Measurements from ENCODE around the gene MAD2L2.

The MAD2L2 gene

DNA sequence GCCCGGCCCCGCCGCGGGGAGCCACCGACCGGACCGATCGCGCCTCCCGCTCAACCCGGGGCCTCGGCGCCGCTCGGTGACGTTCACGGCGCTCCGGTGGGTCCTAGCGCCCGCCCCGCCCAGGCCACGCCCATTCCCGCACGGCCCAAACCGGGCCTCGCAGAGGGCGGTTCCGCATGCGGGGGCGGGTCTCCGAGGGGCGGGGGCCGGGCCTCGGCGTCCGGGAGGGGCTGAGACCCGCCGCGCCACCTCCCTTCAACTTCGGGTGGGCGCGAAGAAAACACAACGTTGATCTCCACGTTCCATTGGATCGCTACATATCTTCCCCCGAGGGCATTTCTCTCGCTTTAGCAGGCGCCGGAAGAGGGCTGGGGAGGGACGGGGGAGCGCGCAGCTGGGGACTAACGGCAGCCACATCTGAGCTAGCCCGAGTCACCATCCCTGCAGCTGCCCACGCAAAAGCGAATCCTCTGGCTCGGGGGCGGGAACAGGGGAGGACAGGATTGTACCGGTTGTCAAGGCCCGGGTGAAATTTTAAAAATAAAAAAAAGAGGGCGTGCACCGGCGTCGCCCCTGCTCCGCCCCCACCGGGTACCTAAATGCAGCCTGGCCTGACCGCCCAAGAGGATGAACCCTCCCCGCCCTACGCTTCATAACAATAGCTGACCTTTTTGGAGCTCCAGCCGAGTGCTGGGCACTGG, at the start of gene MAD2L2:
TSS of gene MAD2L2 (minus strand) at position 78 of the 701 bp plus-strand sequence. CDS start 547 bp downstream, outside the sequence.
- peak; percentile 60 to 83 for DNase-seq

DNA sequence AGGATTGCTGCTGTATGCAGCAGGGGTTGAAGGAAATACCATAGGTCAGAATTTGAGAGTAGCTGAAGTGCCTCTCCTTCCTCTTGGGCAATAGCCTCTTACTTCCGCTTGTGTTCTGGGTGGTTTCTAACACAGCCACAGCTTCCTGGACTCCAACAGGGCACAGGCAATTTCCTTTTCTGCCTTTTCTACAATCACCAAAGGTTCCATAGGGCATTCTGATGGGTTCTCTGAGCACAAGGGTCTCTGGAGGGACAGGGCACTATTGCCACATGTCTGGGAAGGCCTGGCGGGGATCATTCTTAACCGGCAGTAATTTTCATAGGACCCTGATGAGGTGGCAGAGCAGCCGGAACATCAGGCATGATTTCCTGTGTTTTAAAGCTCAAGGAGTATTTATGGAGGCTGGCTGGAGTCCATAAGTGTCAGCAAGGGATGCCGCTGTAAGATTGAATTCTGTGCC, 49.5 kb upstream of the MAD2L2 start:
- no peak for DNase-seq

DNA sequence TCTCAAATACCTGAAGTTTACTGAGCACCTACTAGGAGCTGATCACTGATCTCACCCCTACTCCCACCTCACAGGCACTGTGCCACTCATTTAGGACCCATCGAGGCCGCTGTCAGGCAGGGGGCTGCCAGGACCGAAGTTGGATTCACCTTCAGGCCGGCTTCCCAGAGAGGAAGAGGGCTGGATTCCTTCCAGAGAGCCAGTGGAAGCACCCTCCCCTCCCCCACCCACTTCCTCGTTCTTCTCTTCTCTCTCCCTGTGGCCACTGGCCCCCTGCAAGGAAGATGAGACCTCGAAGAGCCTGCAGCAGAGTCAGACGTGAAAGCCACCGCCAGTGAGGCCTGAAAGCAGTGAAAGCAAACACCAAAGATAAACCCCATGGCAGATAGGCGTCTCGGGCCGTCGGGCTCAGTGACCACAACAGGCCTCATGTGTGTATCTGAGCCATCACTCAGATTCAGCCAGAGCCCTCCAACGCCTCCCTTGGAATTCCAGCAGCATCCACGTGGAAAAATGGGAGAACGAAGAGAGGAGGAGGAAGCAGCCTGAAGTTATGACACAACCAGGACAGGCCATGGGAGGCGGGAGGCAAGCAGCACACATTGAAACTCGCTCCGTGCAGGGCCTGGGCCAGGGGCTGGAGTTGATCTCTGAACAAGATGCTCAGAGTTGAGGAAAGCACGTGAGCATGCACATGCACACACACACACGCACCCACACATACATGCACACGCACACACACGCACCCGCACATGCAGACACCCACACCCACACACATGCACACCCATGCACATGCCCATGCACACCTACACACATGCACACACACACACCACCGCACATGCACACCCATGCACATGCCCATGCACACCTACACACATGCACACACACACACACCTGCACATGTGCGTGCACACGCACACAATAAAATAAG, 48.8 kb upstream of the MAD2L2 start:
- DNase-seq: no peak

DNA sequence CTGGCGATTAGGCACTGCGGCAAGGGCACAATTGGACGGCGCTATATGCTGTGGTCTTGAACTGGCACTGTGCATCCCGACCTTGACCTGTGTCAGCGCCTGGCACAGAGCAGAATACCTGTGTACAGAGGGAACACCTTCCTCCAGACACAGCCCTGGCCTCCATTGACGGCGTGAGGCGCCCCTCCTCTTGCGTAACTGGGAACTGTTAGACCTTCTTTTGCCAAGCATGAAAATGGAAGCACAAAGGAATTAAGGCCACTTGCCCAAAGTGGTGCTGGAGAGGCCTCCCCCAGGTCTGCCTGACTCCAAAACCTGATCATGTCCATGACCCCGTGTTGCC, 48.2 kb upstream of the MAD2L2 start:
- DNase-seq: no peak

DNA sequence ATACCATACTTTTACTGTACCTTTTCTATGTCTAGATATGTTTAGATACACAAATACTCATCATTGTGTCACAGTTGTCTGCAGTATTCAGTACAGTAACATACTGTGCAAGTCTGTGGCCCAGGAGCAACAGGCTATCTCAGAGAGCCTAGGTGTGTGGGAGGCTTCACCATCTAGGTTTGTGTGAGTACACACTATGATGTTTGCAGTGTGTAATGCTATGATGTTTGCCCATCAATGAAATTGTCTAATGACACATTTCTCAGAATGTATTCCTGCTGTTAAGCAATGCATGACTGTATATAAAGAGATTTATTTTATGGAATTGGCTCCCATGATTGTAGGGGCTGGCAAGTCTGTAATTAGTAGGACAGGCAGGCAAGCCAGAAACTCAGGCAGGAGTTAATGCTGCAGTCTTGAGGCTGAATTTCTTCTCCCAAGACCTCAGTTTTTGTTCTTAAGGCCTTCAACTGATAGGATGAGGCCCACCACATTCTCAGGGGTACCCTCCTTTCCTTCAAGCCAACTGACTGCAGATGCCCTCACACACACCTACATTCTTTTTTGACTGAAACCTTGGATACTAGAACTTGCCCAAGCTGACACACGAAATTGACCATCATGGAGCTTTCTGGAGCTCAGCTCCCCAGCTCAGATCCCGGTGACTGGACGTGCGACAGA, 47.3 kb upstream of the MAD2L2 start:
- DNase-seq: no peak

DNA sequence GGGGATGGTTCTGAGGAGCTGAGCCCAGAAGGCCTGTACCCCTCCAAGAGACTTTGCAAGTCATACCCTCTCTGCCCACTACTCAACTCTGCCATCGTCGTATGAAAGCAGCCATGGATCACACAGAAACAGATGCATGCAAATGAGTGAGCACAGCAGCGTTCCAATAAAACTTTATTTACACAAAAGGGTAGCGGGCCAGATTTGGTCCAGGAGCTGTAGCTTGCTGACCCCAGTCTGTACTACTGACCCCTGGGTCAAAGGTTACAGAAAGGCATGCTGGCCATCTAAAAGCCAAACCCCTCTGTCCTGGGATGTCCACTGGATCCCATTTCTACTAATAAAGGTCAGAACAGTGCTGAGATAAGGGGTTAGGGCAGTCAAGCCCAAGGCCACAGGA, 46.2 kb upstream of the MAD2L2 start:
- no peak for DNase-seq

DNA sequence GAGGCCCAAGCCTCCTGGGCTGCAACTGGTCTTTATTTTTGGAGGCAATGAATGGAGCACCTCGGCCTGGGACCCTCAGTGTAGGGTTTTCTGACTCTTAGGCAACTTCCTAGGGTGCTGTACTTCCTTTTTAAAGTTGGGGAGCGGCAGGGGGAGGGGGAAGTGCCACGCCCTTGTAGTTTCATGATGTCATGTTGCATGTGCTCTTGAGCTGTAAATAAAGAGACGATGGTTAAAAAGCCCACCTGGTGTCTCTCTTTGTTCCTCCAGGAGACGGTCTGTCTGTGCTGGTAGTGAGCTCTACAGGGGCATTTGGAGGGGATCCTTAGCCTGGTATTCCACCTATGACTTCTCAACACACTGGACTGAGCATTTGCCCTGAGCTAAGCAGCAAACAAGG, 44.7 kb upstream of the MAD2L2 start:
- DNase-seq: no peak

DNA sequence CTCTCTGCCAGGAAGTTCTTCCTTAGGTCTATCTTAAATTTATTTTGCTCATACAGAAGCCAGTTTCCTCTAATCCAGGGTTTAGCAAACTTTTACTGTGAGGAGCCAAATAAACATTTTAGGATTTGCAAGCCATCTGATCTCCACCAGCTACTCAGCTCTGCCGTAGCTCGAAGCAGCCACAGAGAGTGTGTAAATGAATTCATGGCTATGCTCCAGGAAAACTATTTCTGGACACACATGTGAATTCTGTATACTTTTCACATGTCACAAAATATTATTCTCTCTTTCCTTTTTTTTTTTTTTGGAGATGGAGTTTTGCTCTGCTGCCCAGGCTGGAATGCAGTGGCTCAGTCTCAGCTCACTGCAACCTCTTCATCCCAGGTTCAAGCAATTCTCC, 41.6 kb upstream of the MAD2L2 start:
- no peak for DNase-seq

DNA sequence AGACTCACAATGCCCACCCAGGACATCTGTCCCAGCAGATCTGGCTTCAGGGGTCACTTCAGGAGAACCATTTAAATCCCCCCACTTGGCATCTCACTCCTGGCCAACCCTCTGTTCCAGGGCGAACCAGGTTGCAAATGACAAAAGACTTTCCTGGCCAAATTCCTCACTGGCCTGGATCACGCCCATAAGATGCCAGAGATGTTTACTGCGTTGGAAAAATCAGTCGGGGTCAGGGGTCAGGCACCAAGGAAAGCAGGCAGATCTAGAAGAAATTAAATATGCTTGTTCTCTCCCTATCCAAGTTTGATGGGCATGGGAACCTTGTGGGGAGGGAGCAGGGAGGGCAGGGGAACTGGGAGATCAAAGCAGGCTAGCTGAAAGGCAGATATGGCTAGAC, 40.4 kb upstream of the MAD2L2 start:
- DNase-seq: no peak

DNA sequence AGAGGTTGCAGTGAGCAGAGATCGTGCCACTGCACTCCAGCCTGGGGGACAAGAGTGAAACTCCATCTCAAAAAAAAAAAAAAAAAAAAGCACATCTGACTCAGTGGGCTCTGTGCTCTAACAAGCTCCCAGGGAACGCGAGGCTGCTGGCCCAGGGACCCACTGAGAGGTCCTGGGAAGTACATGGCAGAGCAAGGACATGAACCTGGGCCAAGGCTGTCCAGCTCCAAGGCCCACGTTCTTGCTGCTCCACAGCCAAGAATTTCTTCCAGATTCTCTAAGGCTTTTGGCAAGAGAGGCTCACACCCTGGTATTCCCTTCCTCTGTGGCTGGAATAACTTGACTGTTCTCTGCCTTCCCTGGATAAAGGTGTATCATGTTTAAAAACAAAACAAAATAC, 39.6 kb upstream of the MAD2L2 start:
- DNase-seq: no peak

DNA sequence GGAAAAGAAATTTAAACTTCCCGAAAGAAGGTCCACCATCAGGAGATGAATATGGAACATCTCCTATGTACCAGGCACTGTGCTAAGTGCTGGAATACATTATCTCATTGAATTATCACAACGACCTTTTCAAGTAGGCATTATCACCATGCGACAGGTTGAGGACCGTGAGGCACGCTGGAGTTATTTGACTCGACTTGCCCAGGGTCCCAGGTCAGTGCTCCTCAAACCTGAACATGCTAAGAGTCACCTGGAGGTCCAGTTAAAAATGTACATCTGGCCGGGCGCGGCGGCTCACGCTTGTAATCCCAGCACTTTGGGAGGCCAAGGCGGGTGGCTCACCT, 39.1 kb upstream of the MAD2L2 start:
- DNase-seq: no peak

DNA sequence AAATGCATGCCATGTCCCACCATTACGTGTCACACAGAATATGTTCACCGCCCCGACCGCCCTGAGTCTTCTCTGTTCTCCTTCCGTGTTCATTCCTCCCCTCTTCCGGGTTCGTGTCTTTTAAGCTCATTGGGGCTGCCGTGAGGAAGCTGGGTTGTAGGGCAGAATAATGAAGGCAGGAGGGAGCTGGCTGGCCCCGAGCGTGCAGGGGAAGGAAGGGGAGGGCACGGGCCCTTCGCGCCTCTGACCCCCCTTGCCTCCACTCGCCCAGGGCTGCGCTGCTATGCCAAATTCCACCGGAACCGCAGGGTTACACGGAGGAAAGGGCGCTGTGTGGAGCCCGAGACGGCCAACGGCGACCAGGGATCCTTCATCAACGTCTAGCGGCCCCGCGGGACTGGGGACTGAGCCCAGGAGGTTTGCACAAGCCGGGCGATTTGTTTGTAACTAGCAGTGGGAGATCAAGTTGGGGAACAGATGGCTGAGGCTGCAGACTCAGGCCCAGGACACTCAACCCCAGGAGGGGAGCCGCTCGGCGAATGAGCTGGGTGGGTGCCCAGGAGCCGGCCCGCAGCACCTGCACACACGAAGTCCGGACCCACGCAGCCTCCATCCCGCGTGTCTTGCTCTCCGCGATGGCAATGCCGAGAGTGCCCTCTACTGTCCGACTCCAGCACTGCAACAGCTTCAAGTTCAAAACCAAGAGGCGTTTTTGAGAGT, 38.5 kb upstream of the MAD2L2 start:
- DNase-seq: peak in 1 of 2 experiments; percentile 32

DNA sequence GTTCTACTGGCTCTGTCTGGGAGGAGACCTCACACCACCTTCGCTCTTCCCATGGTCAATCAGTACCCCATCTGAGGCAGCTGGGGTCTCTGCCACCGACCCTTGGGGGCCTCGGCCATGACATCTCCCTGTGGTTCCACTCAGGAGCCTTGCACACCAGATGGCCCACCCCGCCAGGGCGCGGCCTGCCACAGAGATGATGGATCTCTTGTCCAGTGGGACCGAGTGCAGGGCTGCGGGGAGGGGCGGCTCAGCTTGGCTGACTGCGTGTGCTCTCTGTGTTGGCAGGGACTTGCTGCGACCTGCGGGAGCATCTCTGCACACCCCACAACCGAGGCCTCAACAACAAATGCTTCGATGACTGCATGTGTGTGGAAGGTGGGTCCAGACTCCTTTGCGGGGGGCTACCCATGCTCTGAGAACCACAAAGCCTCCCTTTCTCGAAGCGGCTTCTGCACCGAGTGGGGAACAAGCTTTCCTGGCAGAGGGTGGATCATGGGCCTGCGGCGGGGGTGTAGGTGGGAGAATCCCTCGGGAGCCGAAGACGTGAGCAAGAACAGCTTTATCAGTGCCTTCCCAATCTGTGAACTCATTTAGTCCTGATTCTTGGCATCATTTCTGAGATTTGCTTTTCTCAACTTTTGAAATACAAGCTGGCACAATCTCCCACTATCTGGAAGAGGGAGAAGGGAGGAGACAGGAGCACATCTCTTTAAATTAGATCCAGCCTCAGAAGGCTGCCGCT, 34.1 kb upstream of the MAD2L2 start:
- no peak for DNase-seq

DNA sequence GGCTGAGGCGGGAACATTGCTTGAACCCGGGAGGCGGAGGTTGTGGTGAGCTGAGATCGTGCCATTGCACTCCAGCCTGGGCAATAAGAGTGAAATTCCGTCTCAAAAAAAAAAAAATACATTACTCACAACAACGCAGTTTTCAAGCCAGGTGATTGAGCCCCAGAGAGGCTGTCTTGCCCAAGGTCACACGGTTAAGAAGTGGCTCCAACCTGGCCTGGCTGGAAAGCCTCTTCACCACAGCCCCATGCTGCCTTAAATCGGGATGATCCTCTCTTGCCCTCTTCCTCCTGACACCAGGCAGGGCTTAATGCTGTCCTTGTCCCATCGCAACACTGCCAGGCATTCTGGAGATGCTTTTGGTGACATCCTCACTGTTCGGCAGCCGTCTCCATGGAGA, 32.1 kb upstream of the MAD2L2 start:
- no peak for DNase-seq

DNA sequence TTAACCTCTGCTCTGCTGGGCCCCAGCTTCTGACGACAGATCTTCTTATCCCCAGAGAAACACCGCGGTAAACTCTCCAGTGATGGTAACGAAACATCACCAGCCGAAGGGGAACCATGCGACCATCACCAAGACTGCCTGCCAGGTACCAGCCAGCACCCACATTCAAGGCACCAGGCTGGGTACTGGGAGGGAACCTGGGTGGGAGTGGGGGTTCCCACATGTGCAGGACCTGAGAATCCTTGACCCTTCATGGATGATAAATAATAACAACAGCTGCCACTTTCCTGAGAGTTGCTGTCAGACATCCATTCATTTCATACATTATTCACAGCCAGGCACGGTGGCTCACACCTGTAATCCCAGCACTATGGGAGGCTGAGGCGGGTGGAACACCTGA, 31.3 kb upstream of the MAD2L2 start:
- no peak for DNase-seq

DNA sequence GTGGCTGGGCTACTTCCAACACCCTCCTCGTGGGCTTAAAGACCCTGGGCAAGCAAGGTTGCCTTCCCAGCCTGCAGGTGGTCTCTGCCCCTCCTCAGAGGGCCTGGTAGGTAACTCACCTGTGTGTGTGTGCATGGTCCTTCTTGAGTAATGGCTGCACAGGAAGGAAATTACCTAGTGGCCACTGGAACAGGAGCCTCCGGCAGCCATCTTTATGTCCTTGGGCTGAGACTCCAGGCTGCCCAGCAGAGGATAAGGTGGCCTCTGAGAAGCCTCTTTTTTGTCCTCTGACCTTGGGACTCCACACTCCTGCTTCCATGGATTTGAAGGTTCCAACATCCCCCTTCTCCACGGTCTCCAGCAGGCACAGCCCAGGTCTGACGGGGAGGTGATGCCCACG, 30.5 kb upstream of the MAD2L2 start:
- DNase-seq: no peak

DNA sequence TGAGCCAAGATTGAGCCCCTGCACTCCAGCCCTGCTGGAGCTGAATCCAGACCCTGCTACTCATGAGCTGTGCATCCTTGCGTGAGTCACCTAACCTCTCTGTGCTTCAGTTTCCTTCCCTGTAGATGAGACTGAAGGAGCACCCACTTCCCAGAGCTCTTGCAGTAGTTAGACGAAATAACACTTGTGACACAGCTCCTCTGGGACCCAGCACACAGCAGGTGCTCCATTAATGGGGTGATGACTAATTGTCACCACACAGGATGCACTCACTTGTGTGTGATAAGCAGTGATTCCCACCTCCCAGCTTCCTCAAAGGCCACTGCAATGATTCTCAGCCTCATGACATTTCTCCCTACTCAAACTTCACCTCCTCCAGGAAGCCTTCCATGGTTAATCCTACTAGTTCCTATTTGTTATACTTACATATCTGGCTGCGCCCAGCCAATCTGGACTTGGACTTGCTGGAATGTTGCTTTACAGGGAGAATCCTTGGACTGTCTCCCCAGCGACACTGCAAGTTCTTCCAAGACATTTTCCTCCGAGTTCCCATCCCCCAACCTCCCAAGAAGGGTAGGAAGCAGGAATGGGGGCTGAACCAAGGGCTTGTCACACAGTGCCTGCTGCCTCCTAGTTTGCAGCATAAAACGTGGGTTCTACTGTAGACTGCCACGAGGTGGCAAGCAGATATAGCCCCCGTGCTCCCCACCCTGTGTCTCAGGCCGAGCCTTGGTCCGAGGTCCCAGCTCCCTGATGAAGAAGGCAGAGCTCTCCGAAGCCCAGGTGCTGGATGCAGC, 27.8 kb upstream of the MAD2L2 start:
- no peak for DNase-seq

DNA sequence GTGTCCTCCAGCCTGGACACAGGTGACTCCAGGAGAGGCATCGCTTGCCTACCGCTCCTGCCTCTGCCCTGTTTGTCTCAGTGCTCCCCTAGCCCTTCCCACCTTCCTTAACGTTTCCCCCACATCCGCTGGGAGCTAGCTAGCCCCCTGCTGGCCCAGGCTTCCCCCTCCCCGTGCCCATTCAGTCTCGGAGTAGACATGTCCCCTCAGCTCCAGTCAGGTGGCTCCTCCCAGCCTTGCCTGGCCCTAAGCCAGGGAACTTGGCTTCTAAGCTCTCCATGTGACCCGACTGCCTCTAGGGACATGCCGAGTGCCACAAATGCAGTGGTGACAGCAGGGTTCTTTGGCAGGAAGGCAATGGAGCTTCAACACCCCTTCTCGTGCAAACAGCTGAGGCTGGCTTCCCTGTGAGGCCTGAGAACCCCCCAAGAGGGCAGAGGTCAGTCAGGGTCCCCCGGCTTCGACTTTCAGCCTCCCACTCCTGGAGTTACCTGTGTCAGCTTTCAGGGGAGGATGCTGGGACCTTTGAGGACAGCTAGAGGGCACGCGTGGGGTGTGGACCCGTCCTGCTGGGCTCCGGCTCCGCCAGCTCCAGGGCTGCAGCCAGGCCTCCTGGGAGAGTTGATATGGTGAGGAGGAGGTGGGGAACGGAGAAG, 26.8 kb upstream of the MAD2L2 start:
- DNase-seq: peak; percentile 74 to 79

DNA sequence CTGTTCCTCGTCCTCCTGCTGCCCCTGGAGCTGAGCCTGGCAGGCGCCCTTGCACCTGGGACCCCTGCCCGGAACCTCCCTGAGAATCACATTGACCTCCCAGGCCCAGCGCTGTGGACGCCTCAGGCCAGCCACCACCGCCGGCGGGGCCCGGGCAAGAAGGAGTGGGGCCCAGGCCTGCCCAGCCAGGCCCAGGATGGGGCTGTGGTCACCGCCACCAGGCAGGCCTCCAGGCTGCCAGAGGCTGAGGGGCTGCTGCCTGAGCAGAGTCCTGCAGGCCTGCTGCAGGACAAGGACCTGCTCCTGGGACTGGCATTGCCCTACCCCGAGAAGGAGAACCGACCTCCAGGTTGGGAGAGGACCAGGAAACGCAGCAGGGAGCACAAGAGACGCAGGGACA, 25.3 kb upstream of the MAD2L2 start:
- DNase-seq: no peak

DNA sequence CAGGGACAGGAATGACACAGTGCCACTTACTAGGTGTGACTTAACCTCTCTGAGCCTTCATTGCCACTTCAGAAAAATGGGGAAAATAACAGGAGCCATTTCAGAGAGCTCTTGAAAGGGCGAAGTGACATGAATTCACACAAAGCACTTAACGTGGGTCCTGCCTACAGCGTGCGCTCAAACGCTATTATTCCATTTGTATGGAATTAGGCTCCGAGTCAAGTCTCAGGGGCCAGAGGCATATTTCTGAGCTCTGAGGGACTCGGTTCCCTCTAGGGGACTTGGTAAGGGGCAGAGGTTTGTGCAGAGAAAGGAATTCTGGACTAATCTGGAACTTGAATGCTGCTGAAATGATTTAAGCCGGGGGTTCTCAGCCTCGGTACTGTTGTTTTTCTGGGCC, 24.6 kb upstream of the MAD2L2 start:
- no peak for DNase-seq

All from NCI-H187 (cell line).